GM12878 (cell line): Measurements from ENCODE around the gene TCF23. TPM values are rescaled to one million over a fixed set of nuclear protein-coding genes. Genes with fewer than 3 reads are reported as not detected.

Experiments used
- ATAC-seq: fragments of 200-7000 bp; cut with Tn5 transposase; 3 replicates; pipeline ENCODE4 v1.9.1; 2020; ENCODE audit warnings: mild to moderate bottlenecking, moderate library complexity
- BruUV-seq: library from RNA; stranded (reverse); fragments of 400-500 nt; replicated peaks from 2 replicates; lab custom pipeline; 2021; lab: Mats Ljungman, UMichigan
- CTCF ChIA-PET: fragments of 300-600 bp; sonication (Branson Sonifier 250); formaldehyde crosslinking; extraction: SDS; loops from one replicate; lab custom pipeline; 2021; ENCODE audit warnings: inconsistent platforms; lab: Yijun Ruan, JAX
- POLR2A ChIA-PET: fragments of 350-600 bp; formaldehyde crosslinking; extraction: SDS; loops from one replicate; lab custom pipeline; 2021; ENCODE audit warnings: inconsistent platforms; lab: Charles Lee
- RAD21 ChIA-PET: fragments of 300-600 bp; sonication (Branson Sonifier 250); formaldehyde crosslinking; loops from one replicate; lab custom pipeline; 2023; ENCODE audit warnings: antibody characterized with exemption; ENCODE audit not compliant: unreplicated experiment; lab: Charles Lee
- SMC1A ChIA-PET: fragments of 300-600 bp; sonication (Branson Sonifier 250); formaldehyde crosslinking; loops from one replicate; lab custom pipeline; 2023; ENCODE audit not compliant: unreplicated experiment, uncharacterized antibody; lab: Charles Lee
- DNase-seq: peaks from one replicate; pipeline ENCODE4 v3.0.0-alpha.2; 2011; ENCODE audit warnings: low read depth, low spot score
- FAIRE-seq: peaks from 3 replicates; lab custom pipeline; 2011; peaks lifted over from hg19 to GRCh38; lab: Jason Lieb, UNC
- H2AFZ ChIP-seq: 2 replicates; pipeline ENCODE4 v1.6.0; 2011; ENCODE audit warnings: low read depth, low read length, control low read depth; ENCODE audit not compliant: control insufficient read depth
- H3K27ac ChIP-seq: 2 replicates; pipeline ENCODE4 v1.5.1; 2011; ENCODE audit warnings: control low read depth; ENCODE audit not compliant: control insufficient read depth, insufficient read depth
- H3K27me3 ChIP-seq, 2 experiments: replicated peaks in 1 of 2; 2 replicates each; pipeline versions ENCODE4 v1.6.0 to v1.6.1; 2011; ENCODE audit warnings: low read length in 1 of 2; ENCODE audit not compliant: control insufficient read depth in 2 of 2, insufficient read depth in 2 of 2
- H3K36me3 ChIP-seq, 2 experiments: 2 replicates each; pipeline ENCODE4 v1.5.1; 2011; ENCODE audit warnings: low read length in 1 of 2; ENCODE audit not compliant: control insufficient read depth in 2 of 2, insufficient read depth in 2 of 2
- H3K4me1 ChIP-seq: 2 replicates; pipeline ENCODE4 v1.6.1; 2011; ENCODE audit warnings: mild to moderate bottlenecking, low read length, moderate library complexity, mixed read lengths; ENCODE audit not compliant: control insufficient read depth, insufficient read depth
- H3K4me2 ChIP-seq: 2 replicates; pipeline ENCODE4 v1.6.0; 2011; ENCODE audit warnings: control low read depth; ENCODE audit not compliant: control insufficient read depth, insufficient read depth
- H3K4me3 ChIP-seq: fragments of 200-600 bp; sonication (generic); 2 replicates; pipeline ENCODE4 v1.5.1; 2016
- H3K79me2 ChIP-seq: 2 replicates; pipeline ENCODE4 v1.6.0; 2011; ENCODE audit warnings: low read length; ENCODE audit not compliant: control insufficient read depth, insufficient read depth
- H3K9ac ChIP-seq: 2 replicates; pipeline ENCODE4 v1.8.0; 2011; ENCODE audit warnings: low read length, control low read depth, mixed read lengths; ENCODE audit not compliant: control insufficient read depth, insufficient read depth
- H3K9me3 ChIP-seq: replicated peaks from 3 replicates; pipeline ENCODE4 v1.5.1; 2011; ENCODE audit warnings: mild to moderate bottlenecking, low read length; ENCODE audit not compliant: control insufficient read depth, insufficient read depth
- H4K20me1 ChIP-seq: 2 replicates; pipeline ENCODE4 v1.6.0; 2011; ENCODE audit not compliant: control insufficient read depth, insufficient read depth
- ATF3 ChIP-seq: IDR thresholded peaks from 2 replicates; pipeline ENCODE4 v1.6.1; 2011; ENCODE audit warnings: low read depth, mild to moderate bottlenecking, low read length, moderate library complexity, borderline replicate concordance; ENCODE audit errors: extremely low read depth
- BHLHE40 ChIP-seq, 2 experiments: fragments of 450-650 bp in 1 of 2; IDR thresholded peaks; 2 replicates each; pipeline ENCODE4 v1.6.1; 2011 to 2017; ENCODE audit warnings: low read depth in 2 of 2, borderline replicate concordance in 1 of 2, improper control_type of control experiment in 1 of 2, low read length in 1 of 2, mild to moderate bottlenecking in 1 of 2
- CHD4 ChIP-seq: fragments of 200-600 bp; sonication (generic); IDR thresholded peaks from 2 replicates; pipeline ENCODE4 v1.6.1; 2016; ENCODE audit warnings: mild to moderate bottlenecking
- CREM ChIP-seq: IDR thresholded peaks from 2 replicates; pipeline ENCODE4 v1.6.1; 2014; ENCODE audit warnings: antibody characterized with exemption, low read depth
- E2F8 ChIP-seq: fragments of 450-650 bp; IDR thresholded peaks from 2 replicates; pipeline ENCODE4 v1.6.1; 2018; ENCODE audit warnings: mild to moderate bottlenecking, low read depth, moderate library complexity; ENCODE audit not compliant: partially characterized antibody
- E4F1 ChIP-seq: fragments of 450-650 bp; IDR thresholded peaks from 2 replicates; pipeline ENCODE4 v1.6.1; 2018; ENCODE audit warnings: borderline replicate concordance, mild to moderate bottlenecking; ENCODE audit not compliant: partially characterized antibody
- EZH2 ChIP-seq: IDR thresholded peaks from 2 replicates; pipeline ENCODE4 v1.6.1; 2012; ENCODE audit warnings: low read depth, mild to moderate bottlenecking, control low read depth, inconsistent platforms, low read length, borderline replicate concordance; ENCODE audit not compliant: control insufficient read depth
- KDM1A ChIP-seq: fragments of 200-600 bp; sonication (generic); IDR thresholded peaks from 2 replicates; pipeline ENCODE4 v1.6.1; 2016; ENCODE audit warnings: borderline replicate concordance
- NBN ChIP-seq: fragments of 450-650 bp; IDR thresholded peaks from 2 replicates; pipeline ENCODE4 v1.6.1; 2016
- NFIC ChIP-seq: IDR thresholded peaks from 2 replicates; pipeline ENCODE4 v1.6.1; 2012; ENCODE audit warnings: low read depth, mild to moderate bottlenecking, inconsistent platforms, low read length, moderate library complexity
- PML ChIP-seq: IDR thresholded peaks from 2 replicates; pipeline ENCODE4 v1.6.1; 2012; ENCODE audit warnings: low read length, inconsistent platforms
- POLR2A ChIP-seq: IDR thresholded peaks from 2 replicates; pipeline ENCODE4 v1.6.1; 2011; ENCODE audit warnings: low read depth, mild to moderate bottlenecking, low read length
- POLR2AphosphoS2 ChIP-seq: IDR thresholded peaks from 2 replicates; pipeline ENCODE4 v1.6.1; 2011; ENCODE audit warnings: low read depth, mild to moderate bottlenecking, low read length, improper control_type of control experiment, moderate library complexity
- POLR2AphosphoS5 ChIP-seq: IDR thresholded peaks from 2 replicates; pipeline ENCODE4 v1.6.1; 2011; ENCODE audit warnings: mild to moderate bottlenecking, low read length, inconsistent platforms
- SUPT20H ChIP-seq: IDR thresholded peaks from 2 replicates; pipeline ENCODE4 v1.6.1; 2011; ENCODE audit warnings: low read depth, mild to moderate bottlenecking, low read length, moderate library complexity, borderline replicate concordance; ENCODE audit not compliant: control insufficient read depth
- YBX1 ChIP-seq: fragments of 450-650 bp; IDR thresholded peaks from 2 replicates; pipeline ENCODE4 v1.6.1; 2016; ENCODE audit warnings: antibody characterized with exemption
- ZBED1 ChIP-seq: IDR thresholded peaks from 2 replicates; pipeline ENCODE4 v1.6.1; 2016; ENCODE audit warnings: borderline replicate concordance
- WGBS: methylation state at CpG from one replicate; pipeline ENCODE4 v1.1.6; 2016; ENCODE audit warnings: low lambda C conversion rate; ENCODE audit not compliant: insufficient replicate concordance, insufficient coverage; ENCODE audit errors: missing lambda C conversion rate; 5-methylcytosine and 5-hydroxymethylcytosine counted together
- in situ Hi-C: fragments of 300-500 bp; cut with MboI; formaldehyde crosslinking; loops from 9 replicates; pipeline ENCODE4 v1.14.3; 2018; ENCODE audit warnings: mixed read lengths
- intact Hi-C: fragments of 100-400 bp; cut with micrococcal nuclease; formaldehyde crosslinking; loops from one replicate; pipeline ENCODE4 v1.14.2; 2022; ENCODE audit not compliant: unreplicated experiment
- polyA plus RNA-seq, 11 experiments: library from polyadenylated mRNA; depleted of rRNA in 4 of 11; unstranded in 6 of 11; stranded (reverse) in 5 of 11; fragments of >200 nt; fragmentation: Nextera tagmentation in 4 of 11; fragmentation: Illumina TruSeq in 1 of 11; extraction: Ambion mirVana in 4 of 11; extraction: Trizol in 1 of 11; gene quantifications; 1 replicate in 1 of 11; 2 replicates in 10 of 11; pipeline versions ENCODE4 v1.2.1 to v1.2.3, GENCODE V29; 2011 to 2016; ENCODE audit warnings: inconsistent platforms in 2 of 11, missing spikeins in 2 of 11, low read depth in 1 of 11
- total RNA-seq, 4 experiments: library from RNA; depleted of rRNA in 3 of 4; stranded (reverse); fragments of >200 nt in 3 of 4; fragmentation: Illumina TruSeq in 1 of 4; extraction: Trizol in 1 of 4; gene quantifications; 2 replicates each; pipeline versions ENCODE4 v1.2.1 to v1.2.3, GENCODE V29; 2013 to 2021

Gene TCF23
- total and polyA plus RNA-seq, 10 of the 15 experiments (the other 5 are each of a cell fraction or from before 2014, with no cell fraction given) = not detected

GRCh38 chr2:27203741-27204140 lies 54.9 kb downstream of the TCF23 start (continued):
- TF ChIP-seq E4F1 (no peak), E2F8 (no peak), EZH2 (no peak), CREM (no peak), BHLHE40 (IDR thresholded peaks at IDR 0.05; ENCODE audit: borderline replicate concordance in 1 of 2, low read depth in 2 of 2, low read length in 1 of 2) (no peak), POLR2AphosphoS5 (no peak), CHD4 (no peak)

- in situ Hi-C loops = no loop called here
- ATAC-seq = no peak
- TF ChIP-seq POLR2A (no peak), POLR2AphosphoS5 (no peak), POLR2AphosphoS2 (no peak), E4F1 (no peak), ZBED1 (no peak), KDM1A (no peak), ATF3 (no peak), NBN (no peak), NFIC (no peak), YBX1 (no peak), PML (no peak), SUPT20H (no peak)
Observed at GRCh38 chr2:27204566-27204965, 55.8 kb downstream of the TCF23 start.

More at GRCh38 chr2:27204566-27204965, 55.8 kb downstream of the TCF23 start:
- RAD21 ChIA-PET = no interaction called here
- Histone ChIP-seq H3K4me1 (no peaks in the 10 kb centered on the region; the same call in 1 of the 2 replicates), H3K36me3 (peaks cover 25 to 31% of the 10 kb centered on the region in 2 experiments), H3K4me3 (no peak overlapping the region), H3K27me3 (no peaks in the 10 kb centered on the region), H3K27ac (no peak overlapping the region), H3K9ac (no peak overlapping the region), H3K9me3 (no peaks in the 10 kb centered on the region), H3K79me2 (peaks cover 26% of the 10 kb centered on the region), H3K4me2 (no peak overlapping the region), H4K20me1 (no peaks in the 10 kb centered on the region), H2AFZ (no peak overlapping the region)
- 90% methylated on average over 8 of the region's 8 CpGs for WGBS
- DNase-seq (no peak), FAIRE-seq (no peak)
- CTCF ChIA-PET = no interaction called here
- SMC1A ChIA-PET = no interaction called here
- intact Hi-C loops = no loop called here
- no TSS peak for BruUV-seq
- POLR2A ChIA-PET = no interaction called here
